Skeletal muscle tissue (tissue), 4 donors: ENCODE results near the gene TMEM52. TPM values are rescaled to one million over a fixed set of nuclear protein-coding genes. Genes with fewer than 3 reads are reported as not detected.
A peak's percentile ranks its signal among the peaks of the same experiment; 100 is the strongest.

Experiments used
- H3K27ac ChIP-seq: one replicate; pipeline ENCODE4 v1.7.0; 2013; ENCODE audit warnings: mild to moderate bottlenecking, low read depth, low read length, inconsistent platforms
- H3K27me3 ChIP-seq, 3 donors: one replicate each; pipeline ENCODE4 v1.7.0; 2013; ENCODE audit warnings: low read length in 3 of 3; ENCODE audit not compliant: control insufficient read depth in 3 of 3, insufficient read depth in 3 of 3
- H3K36me3 ChIP-seq, 3 donors: one replicate each; pipeline ENCODE4 v1.7.0; 2013; ENCODE audit warnings: low read length in 3 of 3; ENCODE audit not compliant: control insufficient read depth in 3 of 3, insufficient read depth in 3 of 3
- H3K4me1 ChIP-seq, 3 donors: one replicate each; pipeline ENCODE4 v1.7.0; 2013; ENCODE audit warnings: low read length in 3 of 3, mild to moderate bottlenecking in 3 of 3; ENCODE audit not compliant: control insufficient read depth in 3 of 3, insufficient read depth in 3 of 3
- H3K4me3 ChIP-seq, 3 donors: one replicate each; pipeline ENCODE4 v1.7.0; 2013; ENCODE audit warnings: low read length in 3 of 3
- H3K9ac ChIP-seq, 3 donors: one replicate each; pipeline ENCODE4 v1.7.0; 2013; ENCODE audit warnings: low read length in 3 of 3, mild to moderate bottlenecking in 3 of 3, moderate library complexity in 2 of 3, low read depth in 1 of 3
- H3K9me3 ChIP-seq, 3 donors: one replicate each; pipeline ENCODE4 v1.7.0; 2013; ENCODE audit warnings: low read length in 3 of 3; ENCODE audit not compliant: control insufficient read depth in 3 of 3
- total RNA-seq: library from RNA; depleted of rRNA; stranded (reverse); fragments of >200 nt; gene quantifications from one replicate; pipeline ENCODE4 v1.2.3, GENCODE V29; 2014
- donor health status: Osteomylitis.

The TMEM52 gene
- total RNA-seq, 1 donor from 2014 or later: 21.9 TPM

DNA sequence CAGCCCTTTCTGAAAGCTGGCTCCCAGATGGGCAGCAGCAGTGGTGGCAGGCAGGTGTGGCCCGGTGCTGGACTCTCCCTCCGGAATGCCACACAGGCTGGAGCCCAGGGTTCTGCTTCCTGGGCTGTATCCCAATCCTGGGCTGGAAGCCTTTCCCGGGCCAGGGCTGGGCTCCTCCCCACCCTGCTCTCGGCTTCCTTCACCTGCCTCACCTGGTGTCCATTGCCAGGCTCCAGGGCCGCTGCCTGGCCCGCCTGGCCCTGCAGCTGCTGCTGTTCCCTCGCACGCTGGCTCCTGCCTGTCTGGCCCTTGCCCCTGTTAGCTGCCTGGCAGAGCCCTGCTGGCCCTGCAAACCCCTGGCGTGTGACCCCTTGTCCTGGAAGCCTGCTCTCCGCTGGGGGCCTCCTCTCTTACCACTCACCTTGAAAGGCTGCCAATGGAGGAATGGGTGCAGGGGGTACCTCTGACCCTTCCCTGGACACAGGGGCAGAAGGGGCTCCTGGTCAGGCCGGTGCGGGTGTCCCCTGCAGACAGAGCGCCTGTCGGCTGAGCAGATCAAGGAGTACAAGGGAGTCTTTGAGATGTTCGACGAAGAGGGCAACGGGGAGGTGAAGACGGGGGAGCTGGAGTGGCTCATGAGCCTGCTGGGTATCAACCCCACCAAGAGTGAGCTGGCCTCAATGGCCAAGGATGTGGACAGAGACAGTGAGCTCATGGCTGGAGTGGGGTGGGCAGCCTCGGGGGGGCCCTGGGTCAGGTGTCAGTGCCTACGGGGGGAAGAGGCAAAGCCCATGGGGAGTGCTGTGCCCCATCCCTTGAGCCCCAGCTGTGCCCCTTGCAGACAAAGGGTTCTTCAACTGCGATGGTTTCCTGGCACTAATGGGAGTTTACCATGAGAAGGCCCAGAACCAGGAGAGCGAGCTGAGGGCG lies 2.9 kb downstream of the TMEM52 start:
- Histone ChIP-seq H3K9me3 (no peaks in the 10 kb centered on the region), H3K27me3 (peaks cover 0 to 5% (median 0%) of the 10 kb centered on the region in 3 donors), H3K4me3 (peak overlapping the region; percentile 22 to 65 (median 48)), H3K9ac (peak overlapping the region; percentile 65 to 81 (median 70)), H3K36me3 (no peaks in the 10 kb centered on the region), H3K4me1 (peaks cover 50 to 59% (median 56%) of the 10 kb centered on the region in 3 donors), H3K27ac (peak overlapping the region; percentile 91)

DNA sequence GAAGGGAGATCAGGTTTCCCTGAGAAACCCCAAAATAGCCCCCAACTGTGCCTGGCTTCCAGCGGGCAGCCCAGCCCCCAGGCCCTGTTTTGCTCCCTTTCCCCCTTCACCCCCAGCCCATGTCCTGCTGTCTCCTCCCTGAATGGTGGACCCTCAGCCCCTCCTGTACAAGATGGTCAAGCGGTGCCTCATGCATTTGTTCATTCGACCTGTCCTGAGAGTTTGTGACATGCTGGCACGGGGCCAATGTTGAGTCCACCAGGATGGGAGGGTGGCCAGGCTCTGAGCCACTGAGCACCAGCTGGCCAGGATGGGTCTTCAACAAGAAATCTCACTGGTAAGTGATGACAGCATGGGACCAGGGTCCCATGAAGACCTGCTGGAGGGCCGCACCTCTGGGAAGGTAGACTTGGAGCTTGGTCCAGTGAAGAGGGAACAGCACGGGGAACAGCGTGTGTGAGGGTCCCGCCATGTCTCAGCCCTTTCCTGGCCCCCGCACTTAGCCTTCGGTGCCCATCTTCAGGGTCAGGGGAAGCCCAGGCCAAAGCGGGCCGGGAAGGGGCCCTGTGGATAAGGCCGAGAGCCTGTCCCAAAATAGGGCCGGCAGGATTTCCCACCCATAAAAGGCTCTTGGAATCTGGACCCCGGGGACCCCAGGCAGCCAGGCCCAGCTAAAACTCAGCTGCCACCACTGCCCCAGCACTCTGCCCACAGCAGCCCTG lies 3.9 kb downstream of the TMEM52 start, which contains the start of gene CALML6:
Gene CALML6 (plus strand): TSS at position 290 of the 722 bp plus-strand sequence. CDS start 21 bp downstream, at position 311.
- Histone ChIP-seq H3K27ac (peak within 1 kb of the TSS; percentile 91), H3K4me3 (peak within 1 kb of the TSS; percentile 48 to 65 (median 54)), H3K9me3 (no peaks in the 10 kb centered on the region), H3K36me3 (no peaks in the 10 kb centered on the region), H3K9ac (peak within 1 kb of the TSS; percentile 70 to 81 (median 72)), H3K4me1 (peaks cover 50 to 63% (median 56%) of the 10 kb centered on the region in 3 donors), H3K27me3 (peaks cover 0 to 5% (median 0%) of the 10 kb centered on the region in 3 donors)

DNA sequence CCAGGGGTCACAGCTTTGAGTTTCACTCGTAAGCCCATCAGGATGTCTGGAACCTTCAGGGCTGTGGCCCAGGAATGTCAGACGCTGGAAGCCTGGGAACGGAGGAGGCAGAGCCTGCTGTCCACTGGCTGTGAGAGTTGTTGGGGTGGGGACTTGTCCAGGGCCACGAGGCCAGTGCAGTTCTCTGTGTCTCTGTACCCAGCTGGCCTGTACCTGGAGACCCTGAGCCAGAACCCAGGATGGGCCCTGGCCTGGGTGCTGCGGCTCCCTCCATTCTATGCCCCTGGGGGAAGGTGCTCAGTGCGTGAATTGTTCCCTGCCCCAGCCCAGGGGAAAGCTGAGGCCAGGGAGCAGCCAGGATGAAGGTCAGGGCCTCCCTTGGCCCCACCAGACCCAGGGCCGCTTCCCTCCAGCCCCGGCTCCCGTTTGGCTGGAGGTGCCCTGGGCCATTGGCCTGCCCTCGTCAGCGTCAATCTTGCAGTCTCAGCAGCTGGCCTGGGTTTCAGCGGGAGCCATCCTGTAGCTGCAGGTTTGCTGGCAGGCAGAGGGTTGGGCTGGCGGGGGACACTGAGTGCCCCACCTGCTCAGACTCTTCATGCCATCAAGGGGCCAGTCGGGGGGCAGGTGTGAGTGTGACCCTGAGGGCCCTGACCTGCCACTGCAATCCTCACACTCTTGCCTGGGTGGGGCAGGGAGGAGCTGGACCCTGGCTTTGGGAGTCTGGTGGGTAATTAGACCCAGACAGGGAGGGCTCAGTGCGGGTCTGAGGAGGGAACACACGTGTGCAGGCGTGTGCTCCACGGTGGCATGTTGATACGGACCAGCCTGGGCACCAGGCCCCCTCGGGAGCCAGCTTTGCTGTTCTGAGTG lies 4.7 kb downstream of the TMEM52 start:
- Histone ChIP-seq H3K4me1 (peaks cover 52 to 63% (median 56%) of the 10 kb centered on the region in 3 donors), H3K9me3 (no peaks in the 10 kb centered on the region), H3K36me3 (no peaks in the 10 kb centered on the region), H3K4me3 (peak overlapping the region in 2 of 3 donors; percentile 29 to 65), H3K9ac (peak overlapping the region; percentile 53 to 81 (median 72)), H3K27me3 (peaks cover 0 to 5% (median 0%) of the 10 kb centered on the region in 3 donors), H3K27ac (peak overlapping the region; percentile 91)

DNA sequence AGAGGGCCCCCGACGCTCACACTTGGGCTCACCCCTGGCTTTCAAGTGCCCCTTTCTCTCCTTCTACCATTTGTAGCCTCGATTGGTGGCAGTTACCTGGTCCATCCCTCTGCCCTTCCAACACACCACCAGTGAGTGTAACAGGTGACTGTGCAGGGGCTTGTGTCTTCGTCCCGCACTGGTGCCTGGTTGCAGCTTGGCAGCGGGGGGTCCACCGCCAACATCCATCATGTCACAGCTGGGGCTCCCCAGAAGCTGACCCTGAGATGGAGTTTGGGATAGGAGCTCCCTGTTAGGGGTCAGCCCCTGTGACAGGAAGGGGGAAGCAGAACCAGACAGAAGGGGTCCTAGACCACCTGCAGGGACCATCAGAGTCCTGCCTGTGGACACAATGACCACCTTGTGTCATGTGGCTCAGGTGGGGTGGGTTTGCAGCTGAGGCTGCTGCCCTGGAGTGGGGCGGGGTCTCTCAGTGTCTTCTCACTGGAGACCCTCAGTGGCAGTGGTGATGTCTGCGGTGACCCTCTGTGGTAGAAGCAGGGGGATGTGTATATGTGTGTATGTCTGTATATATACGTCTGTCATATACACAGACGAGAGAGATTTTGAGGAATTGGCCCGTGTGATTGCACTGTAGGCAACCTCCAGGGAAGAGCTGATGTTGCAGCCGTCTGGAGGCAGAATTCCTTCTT lies 7.6 kb downstream of the TMEM52 start:
- Histone ChIP-seq H3K27me3 (peaks cover 0 to 5% (median 0%) of the 10 kb centered on the region in 3 donors), H3K27ac (no peak overlapping the region), H3K4me3 (no peak overlapping the region), H3K9me3 (no peaks in the 10 kb centered on the region), H3K9ac (no peak overlapping the region), H3K4me1 (peaks cover 38 to 60% (median 47%) of the 10 kb centered on the region in 3 donors), H3K36me3 (no peaks in the 10 kb centered on the region)

DNA sequence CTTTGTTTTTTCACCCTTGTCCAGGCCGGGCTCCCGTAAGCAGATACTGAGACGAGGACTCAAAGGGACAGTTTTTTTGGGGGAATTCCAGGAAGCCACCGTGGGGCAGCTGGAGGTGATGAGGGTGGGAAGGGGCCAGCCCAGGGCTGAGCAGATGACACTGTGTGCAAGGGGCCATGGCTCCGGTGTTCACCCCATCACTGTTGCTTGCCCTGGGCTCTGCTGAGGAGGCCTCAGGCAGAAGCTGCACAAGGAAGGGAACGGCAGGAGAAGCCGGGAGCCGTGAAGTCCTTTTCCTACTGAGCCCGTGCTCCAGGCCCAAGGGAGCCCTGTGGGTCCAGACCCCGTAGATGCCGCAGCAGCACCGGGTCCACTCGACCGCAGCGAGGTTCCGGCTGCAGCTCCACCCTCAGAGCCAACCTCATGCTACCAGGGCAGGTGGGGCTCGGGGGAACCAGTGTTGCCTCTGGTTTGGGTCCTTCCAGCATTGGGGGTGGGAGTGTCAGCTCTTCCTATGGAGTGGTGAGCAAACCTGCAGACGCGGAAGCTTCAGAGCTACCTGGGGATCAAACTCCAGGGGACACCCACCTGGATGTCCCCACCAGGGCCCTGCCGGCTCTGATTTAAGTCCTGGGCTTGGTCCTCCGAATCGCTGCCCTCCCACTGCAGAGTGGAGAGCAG lies 8.3 kb downstream of the TMEM52 start:
- no peaks in the 10 kb centered on the region for H3K9me3 ChIP-seq
- H3K27me3 ChIP-seq: peaks cover 0 to 5% (median 0%) of the 10 kb centered on the region in 3 donors
- H3K9ac ChIP-seq: no peak overlapping the region
- H3K4me1 ChIP-seq: peaks cover 34 to 56% (median 46%) of the 10 kb centered on the region in 3 donors
- H3K27ac ChIP-seq: peak overlapping the region; percentile 84
- no peaks in the 10 kb centered on the region for H3K36me3 ChIP-seq
- H3K4me3 ChIP-seq: no peak overlapping the region

DNA sequence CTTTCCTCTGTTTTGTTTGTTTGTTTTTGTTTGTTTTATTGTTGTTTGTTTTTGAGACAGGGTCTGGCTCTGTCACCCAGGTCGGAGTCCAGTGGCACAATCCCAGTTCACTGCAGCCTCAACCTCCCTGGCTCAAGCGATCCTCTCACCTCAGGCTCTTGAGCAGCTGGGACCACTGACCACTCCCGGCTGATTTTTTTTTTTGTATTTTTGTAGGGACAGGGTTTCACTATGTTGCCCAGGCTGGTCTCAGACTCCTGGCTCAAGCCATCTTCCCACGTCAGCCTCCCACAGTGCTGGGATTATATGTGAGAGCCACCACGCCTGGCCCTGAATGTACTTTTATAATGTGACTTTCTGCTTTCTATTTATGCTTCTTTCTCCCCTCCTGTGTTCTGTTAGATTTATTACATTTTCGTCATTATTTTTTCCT lies 9.0 kb downstream of the TMEM52 start:
- peak overlapping the region; percentile 84 for H3K27ac ChIP-seq
- H3K27me3 ChIP-seq: peaks cover 0 to 5% (median 0%) of the 10 kb centered on the region in 3 donors
- peaks cover 27 to 49% (median 38%) of the 10 kb centered on the region in 3 donors for H3K4me1 ChIP-seq
- no peaks in the 10 kb centered on the region for H3K9me3 ChIP-seq
- H3K36me3 ChIP-seq: no peaks in the 10 kb centered on the region
- peak overlapping the region in 2 of 3 donors; percentile 60 to 65 for H3K4me3 ChIP-seq
- peak overlapping the region in 2 of 3 donors; percentile 24 to 74 for H3K9ac ChIP-seq

DNA sequence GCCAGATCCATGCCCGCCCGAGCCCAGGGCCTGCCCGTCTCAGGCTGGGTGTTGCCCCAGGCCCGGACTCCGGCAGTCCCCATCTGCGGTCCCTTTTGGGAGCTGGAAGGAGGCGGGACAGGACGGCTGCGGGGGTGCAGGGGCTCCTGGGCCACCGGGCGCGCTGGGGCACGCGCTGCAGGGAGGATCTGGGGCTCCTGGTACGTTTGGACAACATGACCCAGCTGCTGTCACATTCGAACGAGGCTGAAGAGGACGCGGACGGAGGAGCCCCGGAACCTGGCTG lies 10.6 kb downstream of the TMEM52 start:
- peak overlapping the region; percentile 86 to 95 (median 94) for H3K9ac ChIP-seq
- peak overlapping the region; percentile 85 for H3K27ac ChIP-seq
- peak overlapping the region; percentile 69 to 85 (median 84) for H3K4me3 ChIP-seq
- H3K36me3 ChIP-seq: no peaks in the 10 kb centered on the region
- peaks cover 13 to 34% (median 24%) of the 10 kb centered on the region in 3 donors for H3K4me1 ChIP-seq
- H3K9me3 ChIP-seq: no peaks in the 10 kb centered on the region
- no peaks in the 10 kb centered on the region for H3K27me3 ChIP-seq

DNA sequence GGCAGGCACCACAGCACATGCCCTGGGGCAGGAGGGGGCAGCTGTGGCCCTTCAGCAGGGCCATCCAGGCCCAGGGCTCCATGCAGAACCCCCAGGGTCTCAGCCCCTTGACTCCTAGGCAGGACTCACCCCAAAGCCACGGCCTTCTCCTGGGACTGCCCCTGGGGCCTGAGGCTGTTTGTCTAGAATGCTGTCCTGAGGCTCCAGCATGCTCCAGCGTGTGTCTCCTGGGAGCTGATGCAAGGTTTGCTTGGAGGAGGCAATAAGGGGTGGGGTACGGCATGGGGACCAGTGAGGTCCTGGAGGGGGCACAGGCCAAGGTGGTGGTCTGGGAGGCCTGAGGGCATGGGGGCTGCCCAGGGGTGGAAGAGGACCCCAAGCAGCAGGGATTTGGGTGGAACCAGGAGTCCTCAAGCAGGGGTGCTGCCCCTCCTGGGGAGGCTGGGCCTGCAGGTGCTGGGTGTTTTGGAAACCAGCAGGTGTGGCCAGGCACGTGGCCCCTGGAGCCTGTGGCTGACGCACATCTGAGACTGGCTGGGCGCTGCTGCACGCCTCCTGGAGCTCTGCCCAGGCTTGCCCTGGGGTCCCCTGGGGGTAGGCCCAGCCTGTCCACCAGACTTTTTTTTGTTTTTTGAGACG lies 11.9 kb downstream of the TMEM52 start:
- Histone ChIP-seq H3K9ac (peak overlapping the region in 1 of 3 donors; percentile 45), H3K4me3 (no peak overlapping the region), H3K27me3 (no peaks in the 10 kb centered on the region), H3K27ac (no peak overlapping the region), H3K36me3 (no peaks in the 10 kb centered on the region), H3K9me3 (no peaks in the 10 kb centered on the region), H3K4me1 (peaks cover 13 to 34% (median 24%) of the 10 kb centered on the region in 3 donors)
